Omental fat pad (tissue), 4 donors: ENCODE measurements around the gene VIM. TPM values are rescaled to one million over a fixed set of nuclear protein-coding genes. Genes with fewer than 3 reads are reported as not detected.

Experiments
- ATAC-seq: fragments of 150-250 bp; one replicate; pipeline ENCODE4 v1.9.1; 2016; ENCODE audit warnings: mild to moderate bottlenecking, moderate library complexity; ENCODE audit not compliant: low FRiP score
- DNase-seq: peaks from one replicate; pipeline ENCODE4 v3.0.0-alpha.2; 2019; ENCODE audit warnings: low spot score
- CTCF ChIP-seq, 3 donors: fragments of 450-650 bp; IDR thresholded peaks; one replicate each; pipeline ENCODE4 v1.5.1; 2016 to 2017; ENCODE audit warnings: antibody characterized with exemption in 3 of 3, mild to moderate bottlenecking in 3 of 3, moderate library complexity in 2 of 3
- total RNA-seq, 4 donors: library from RNA; depleted of rRNA; stranded (reverse); fragments of >200 nt; gene quantifications; one replicate each; pipeline ENCODE4 v1.1.0, GENCODE V29; 2016

The VIM gene
- total RNA-seq, 4 donors from 2014 or later: 3,307 to 6,426 (median 5,180) TPM

GRCh38 chr10:17236468-17237148 is 8.6 kb downstream of the VIM start:
- TF ChIP-seq CTCF (IDR thresholded peaks at IDR 0.05): no peak
- DNase-seq (no peak), ATAC-seq (no peak)

GRCh38 chr10:17237149-17237527 is 9.1 kb downstream of the VIM start:
- ATAC-seq: no peak
- DNase-seq: no peak
- no peak for TF ChIP-seq CTCF (IDR thresholded peaks at IDR 0.05)

GRCh38 chr10:17237915-17238444 is 9.9 kb downstream of the VIM start:
- DNase-seq (no peak), ATAC-seq (no peak)
- TF ChIP-seq CTCF (IDR thresholded peaks at IDR 0.05): no peak

GRCh38 chr10:17238445-17239291 is 10.6 kb downstream of the VIM start:
- no peak for DNase-seq
- no peak for TF ChIP-seq CTCF (IDR thresholded peaks at IDR 0.05)
- peak; percentile 46 for ATAC-seq

- TF ChIP-seq CTCF (IDR thresholded peaks at IDR 0.05): no peak
- DNase-seq (no peak), ATAC-seq (no peak)
These were observed 11.5 kb downstream of the VIM start for GRCh38 chr10:17239345-17240085.

GRCh38 chr10:17240096-17240495 is 12.1 kb downstream of the VIM start:
- ATAC-seq (no peak), DNase-seq (no peak)
- no peak for TF ChIP-seq CTCF (IDR thresholded peaks at IDR 0.05)
